GM12878 (cell line): ENCODE data around the gene CCR7. TPM values are rescaled to one million over a fixed set of nuclear protein-coding genes. Genes with fewer than 3 reads are reported as not detected.

Source experiments
- ATF7 ChIP-seq: fragments of 450-650 bp; IDR thresholded peaks from 2 replicates; pipeline ENCODE4 v1.6.1; 2016; ENCODE audit warnings: low read depth, mild to moderate bottlenecking
- CBFB ChIP-seq: IDR thresholded peaks from 2 replicates; pipeline ENCODE4 v1.6.1; 2016; ENCODE audit warnings: antibody characterized with exemption, low read depth
- CEBPB ChIP-seq, 2 experiments: fragments of 150-350 bp in 1 of 2; IDR thresholded peaks; 2 replicates each; pipeline ENCODE4 v1.6.1; 2012 to 2014; ENCODE audit warnings: low read depth in 2 of 2, low read length in 2 of 2, borderline replicate concordance in 1 of 2, inconsistent platforms in 1 of 2
- CREB1 ChIP-seq: IDR thresholded peaks from 2 replicates; pipeline ENCODE4 v1.6.1; 2012; ENCODE audit warnings: low read depth, mild to moderate bottlenecking, inconsistent platforms
- EP300 ChIP-seq, 2 experiments: fragments of 150-350 bp in 1 of 2; IDR thresholded peaks; 2 replicates each; pipeline ENCODE4 v1.6.1; 2011 to 2012; ENCODE audit warnings: low read depth in 2 of 2, low read length in 2 of 2, borderline replicate concordance in 1 of 2, improper control_type of control experiment in 1 of 2, inconsistent platforms in 1 of 2; ENCODE audit not compliant: control insufficient read depth in 1 of 2
- ETV6 ChIP-seq, 2 experiments: fragments of 450-650 bp in 1 of 2; IDR thresholded peaks in 1 of 2; conservative IDR thresholded peaks in 1 of 2; 2 replicates each; pipeline ENCODE4 v1.6.1; 2014; ENCODE audit warnings: antibody characterized with exemption in 1 of 2, borderline replicate concordance in 1 of 2, low read depth in 1 of 2, mild to moderate bottlenecking in 1 of 2, moderate library complexity in 1 of 2
- EZH2 ChIP-seq: IDR thresholded peaks from 2 replicates; pipeline ENCODE4 v1.6.1; 2012; ENCODE audit warnings: low read depth, mild to moderate bottlenecking, control low read depth, inconsistent platforms, low read length, borderline replicate concordance; ENCODE audit not compliant: control insufficient read depth
- FOXM1 ChIP-seq: IDR thresholded peaks from 2 replicates; pipeline ENCODE4 v1.6.1; 2012; ENCODE audit warnings: low read depth, mild to moderate bottlenecking, inconsistent platforms, low read length, moderate library complexity
- GABPA ChIP-seq: IDR thresholded peaks from 2 replicates; pipeline ENCODE4 v1.6.1; 2014; ENCODE audit warnings: antibody characterized with exemption, low read depth, mild to moderate bottlenecking, inconsistent platforms
- GATAD2B ChIP-seq: fragments of 450-650 bp; conservative IDR thresholded peaks from 2 replicates; pipeline ENCODE4 v1.6.1; 2017; ENCODE audit warnings: low read depth, mild to moderate bottlenecking, moderate library complexity
- IKZF1 ChIP-seq: fragments of 450-650 bp; conservative IDR thresholded peaks from 2 replicates; pipeline ENCODE4 v1.6.1; 2017; ENCODE audit warnings: antibody characterized with exemption, mild to moderate bottlenecking
- JUNB ChIP-seq: IDR thresholded peaks from 2 replicates; pipeline ENCODE4 v1.6.1; 2016; ENCODE audit warnings: antibody characterized with exemption, mild to moderate bottlenecking
- KDM1A ChIP-seq: fragments of 200-600 bp; sonication (generic); IDR thresholded peaks from 2 replicates; pipeline ENCODE4 v1.6.1; 2016; ENCODE audit warnings: borderline replicate concordance
- MTA2 ChIP-seq: fragments of 450-650 bp; IDR thresholded peaks from 2 replicates; pipeline ENCODE4 v1.6.1; 2016; ENCODE audit warnings: low read depth, mild to moderate bottlenecking, moderate library complexity
- MTA3 ChIP-seq: IDR thresholded peaks from 2 replicates; pipeline ENCODE4 v1.6.1; 2012; ENCODE audit warnings: low read length, inconsistent platforms, borderline replicate concordance
- NFIC ChIP-seq: IDR thresholded peaks from 2 replicates; pipeline ENCODE4 v1.6.1; 2012; ENCODE audit warnings: low read depth, mild to moderate bottlenecking, inconsistent platforms, low read length, moderate library complexity
- NFXL1 ChIP-seq: fragments of 450-650 bp; IDR thresholded peaks from 2 replicates; pipeline ENCODE4 v1.6.1; 2017; ENCODE audit warnings: antibody characterized with exemption, mild to moderate bottlenecking, borderline replicate concordance
- NR2C2 ChIP-seq: IDR thresholded peaks from 2 replicates; pipeline ENCODE4 v1.6.1; 2011; ENCODE audit warnings: borderline replicate concordance, low read depth; ENCODE audit not compliant: control insufficient read depth, insufficient read length
- NR2F1 ChIP-seq: fragments of 450-650 bp; conservative IDR thresholded peaks from 2 replicates; pipeline ENCODE4 v1.6.1; 2017; ENCODE audit warnings: mild to moderate bottlenecking
- NRF1 ChIP-seq: conservative IDR thresholded peaks from 2 replicates; pipeline ENCODE4 v1.6.1; 2011; ENCODE audit warnings: mild to moderate bottlenecking, low read depth, low read length, improper control_type of control experiment
- PAX8 ChIP-seq: fragments of 450-650 bp; IDR thresholded peaks from 2 replicates; pipeline ENCODE4 v1.6.1; 2017; ENCODE audit warnings: mild to moderate bottlenecking, moderate library complexity
- RAD51 ChIP-seq: fragments of 450-650 bp; IDR thresholded peaks from 2 replicates; pipeline ENCODE4 v1.6.1; 2016; ENCODE audit warnings: moderate library complexity, mild to moderate bottlenecking, inconsistent platforms
- RELB ChIP-seq: fragments of 450-650 bp; IDR thresholded peaks from 2 replicates; pipeline ENCODE4 v1.6.1; 2017; ENCODE audit warnings: low read depth, mild to moderate bottlenecking, moderate library complexity
- TCF3 ChIP-seq: IDR thresholded peaks from 2 replicates; pipeline ENCODE4 v1.6.1; 2012; ENCODE audit warnings: low read depth, mild to moderate bottlenecking, low read length, borderline replicate concordance; ENCODE audit not compliant: insufficient read depth
- ZNF207 ChIP-seq: fragments of 450-650 bp; IDR thresholded peaks from 2 replicates; pipeline ENCODE4 v1.6.1; 2014; ENCODE audit warnings: antibody characterized with exemption, mild to moderate bottlenecking, borderline replicate concordance
- ZNF384 ChIP-seq: IDR thresholded peaks from 2 replicates; pipeline ENCODE4 v1.6.1; 2012; ENCODE audit warnings: low read depth, mild to moderate bottlenecking, low read length, improper control_type of control experiment, borderline replicate concordance
- ZNF622 ChIP-seq: fragments of 450-650 bp; IDR thresholded peaks from 2 replicates; pipeline ENCODE4 v1.6.1; 2017; ENCODE audit warnings: mild to moderate bottlenecking, inconsistent platforms
- ZSCAN29 ChIP-seq: fragments of 450-650 bp; IDR thresholded peaks from 2 replicates; pipeline ENCODE4 v1.6.1; 2017; ENCODE audit warnings: mild to moderate bottlenecking, moderate library complexity
- ZZZ3 ChIP-seq: IDR thresholded peaks from 2 replicates; pipeline ENCODE4 v1.6.1; 2011; ENCODE audit warnings: low read depth; ENCODE audit not compliant: control insufficient read depth, insufficient read length
- polyA plus RNA-seq, 11 experiments: library from polyadenylated mRNA; depleted of rRNA in 4 of 11; unstranded in 6 of 11; stranded (reverse) in 5 of 11; fragments of >200 nt; fragmentation: Nextera tagmentation in 4 of 11; fragmentation: Illumina TruSeq in 1 of 11; extraction: Ambion mirVana in 4 of 11; extraction: Trizol in 1 of 11; gene quantifications; 1 replicate in 1 of 11; 2 replicates in 10 of 11; pipeline versions ENCODE4 v1.2.1 to v1.2.3, GENCODE V29; 2011 to 2016; ENCODE audit warnings: inconsistent platforms in 2 of 11, missing spikeins in 2 of 11, low read depth in 1 of 11
- total RNA-seq, 4 experiments: library from RNA; depleted of rRNA in 3 of 4; stranded (reverse); fragments of >200 nt in 3 of 4; fragmentation: Illumina TruSeq in 1 of 4; extraction: Trizol in 1 of 4; gene quantifications; 2 replicates each; pipeline versions ENCODE4 v1.2.1 to v1.2.3, GENCODE V29; 2013 to 2021

Gene CCR7
- total and polyA plus RNA-seq, 10 of the 15 experiments (the other 5 are each of a cell fraction or from before 2014, with no cell fraction given): 131 to 1,171 (median 260) TPM

GRCh38 chr17:40563220-40564052, 1.8 kb downstream of the CCR7 start (continued):
- TF ChIP-seq ZNF207: no peak
- TF ChIP-seq RAD51: no peak
- TF ChIP-seq ZNF384: no peak
- no peak; the same call in 1 of the 2 replicates for TF ChIP-seq GATAD2B
- TF ChIP-seq NFXL1: no peak
- TF ChIP-seq NRF1: no peak
- TF ChIP-seq GABPA: no peak
- TF ChIP-seq EP300 (IDR thresholded peaks at IDR 0.05; ENCODE audit: borderline replicate concordance in 1 of 2, control insufficient read depth in 1 of 2, low read depth in 2 of 2, low read length in 2 of 2): 0 out of 4 replicates have a peak, but pooled peaks of 1 of the 2 experiments have one; percentile 15
- 0 out of 2 replicates have a peak, but pooled peaks have one; percentile 27 for TF ChIP-seq FOXM1
- TF ChIP-seq NFIC: peak; percentile 55; the same call in 1 of the 2 replicates
- TF ChIP-seq RELB: 0 out of 2 replicates have a peak, but pooled peaks have one; percentile 6
- TF ChIP-seq ZNF622: no peak
- no peak for TF ChIP-seq MTA2
- no peak for TF ChIP-seq TCF3
- TF ChIP-seq CREB1: 0 out of 2 replicates have a peak, but pooled peaks have one; percentile 6
- TF ChIP-seq ZZZ3: no peak
- no peak for TF ChIP-seq ATF7
- 0 out of 2 replicates have a peak, but pooled peaks have one; percentile 50 for TF ChIP-seq CBFB
- no peak for TF ChIP-seq NR2C2
- 0 out of 4 replicates have a peak, but pooled peaks of 1 of the 2 experiments have one; percentile 29 for TF ChIP-seq CEBPB (IDR thresholded peaks at IDR 0.05; ENCODE audit: borderline replicate concordance in 1 of 2, low read depth in 2 of 2, low read length in 2 of 2)
- no peak for TF ChIP-seq EZH2
- no peak for TF ChIP-seq PAX8
- no peak for TF ChIP-seq KDM1A
- 0 out of 2 replicates have a peak, but pooled peaks have one; percentile 45 for TF ChIP-seq ZSCAN29
- no peak for TF ChIP-seq NR2F1
- no peak for TF ChIP-seq ETV6 (conservative IDR thresholded peaks at IDR 0.05 in 1 of 2, IDR thresholded peaks at IDR 0.05 in 1 of 2; ENCODE audit: borderline replicate concordance in 1 of 2, low read depth in 1 of 2)
- peak; percentile 15; the same call in 1 of the 2 replicates for TF ChIP-seq IKZF1
- no peak for TF ChIP-seq MTA3
- peak; percentile 62 for TF ChIP-seq JUNB
